COLO829 (cell line): ENCODE data around the gene GRK5.

Experiments used
- DNase-seq: peaks from one replicate; pipeline ENCODE4 v3.0.0; 2012; ENCODE audit warnings: low spot score

GRK5 gene

GRCh38 chr10:119378737-119379067 is 171.3 kb downstream of the GRK5 start:
- no peak for DNase-seq

- no peak for DNase-seq
Measured at GRCh38 chr10:119379466-119380071, 172.2 kb downstream of the GRK5 start.

GRCh38 chr10:119383174-119383856 is 175.9 kb downstream of the GRK5 start:
- DNase-seq = no peak

GRCh38 chr10:119384127-119384526 is 176.8 kb downstream of the GRK5 start:
- DNase-seq = no peak

GRCh38 chr10:119386666-119387065 is 179.3 kb downstream of the GRK5 start:
- DNase-seq = no peak

- DNase-seq = no peak
Measured at GRCh38 chr10:119388849-119389345, 181.5 kb downstream of the GRK5 start.

- no peak for DNase-seq
Measured at GRCh38 chr10:119391440-119392251, 184.3 kb downstream of the GRK5 start.

GRCh38 chr10:119393019-119393418 is 185.6 kb downstream of the GRK5 start:
- no peak for DNase-seq

GRCh38 chr10:119393421-119393820 is 186.1 kb downstream of the GRK5 start:
- no peak for DNase-seq

GRCh38 chr10:119393845-119394244 is 186.5 kb downstream of the GRK5 start:
- no peak for DNase-seq

GRCh38 chr10:119394657-119395279 is 187.4 kb downstream of the GRK5 start:
- DNase-seq = no peak

GRCh38 chr10:119395280-119396007 is 188.1 kb downstream of the GRK5 start:
- DNase-seq = no peak

- DNase-seq = no peak
Measured at GRCh38 chr10:119396008-119396708, 188.8 kb downstream of the GRK5 start.

- DNase-seq = no peak
Measured at GRCh38 chr10:119396709-119397071, 189.3 kb downstream of the GRK5 start.

GRCh38 chr10:119397416-119397815 is 190.0 kb downstream of the GRK5 start:
- no peak for DNase-seq

GRCh38 chr10:119398996-119399395 is 191.6 kb downstream of the GRK5 start:
- no peak for DNase-seq

GRCh38 chr10:119399466-119399865 is 192.1 kb downstream of the GRK5 start:
- DNase-seq = no peak

GRCh38 chr10:119401671-119402395 is 194.5 kb downstream of the GRK5 start:
- no peak for DNase-seq

- DNase-seq = no peak
Measured at GRCh38 chr10:119403921-119404320, 196.6 kb downstream of the GRK5 start.

- DNase-seq = no peak
Measured at GRCh38 chr10:119404719-119405519, 197.5 kb downstream of the GRK5 start.
